Measurements from ENCODE around the gene WWOX. TPM values are rescaled to one million over a fixed set of nuclear protein-coding genes. Genes with fewer than 3 reads are reported as not detected.

The WWOX gene
- total RNA-seq, 1 donor from 2014 or later = 16.1 TPM

DNA sequence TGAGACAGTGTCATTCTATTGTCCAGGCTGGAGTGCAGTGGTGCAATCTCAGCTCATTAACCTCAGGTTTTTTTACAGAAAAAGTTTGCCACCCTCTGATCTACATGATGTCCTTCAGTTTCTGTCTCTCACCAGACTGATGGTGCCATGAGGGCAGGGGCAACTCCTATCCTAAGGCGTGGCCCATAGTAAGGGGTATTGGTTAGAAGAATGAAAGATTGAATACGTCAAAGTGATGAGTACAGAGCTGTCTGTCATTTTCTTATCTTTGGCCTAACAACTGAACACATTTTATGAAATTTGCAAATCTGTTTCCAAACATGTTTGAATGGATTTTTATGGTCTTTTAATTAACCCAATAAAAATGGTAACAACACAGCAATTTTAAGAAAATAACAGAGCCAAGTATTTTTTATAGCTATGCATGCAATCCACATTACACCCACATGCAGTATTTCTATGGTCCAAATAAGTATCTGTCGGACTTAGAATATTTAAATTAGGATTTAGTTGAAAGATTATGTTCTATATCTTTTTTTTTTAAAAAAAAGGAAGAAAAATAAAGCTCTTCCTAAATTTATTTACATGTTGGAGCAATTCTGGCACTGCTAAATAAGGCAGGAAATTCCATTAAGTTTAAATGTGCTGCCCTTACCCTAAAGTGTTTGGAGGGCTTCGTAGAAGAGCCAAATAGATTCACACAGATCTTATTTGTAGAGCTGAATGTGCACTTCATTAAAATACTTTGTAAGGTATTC, 192.8 kb downstream of the WWOX start:
- Mint-ChIP-seq H3K9me3 (no peaks in the 10 kb centered on the region), H3K27me3 (no peaks in the 10 kb centered on the region), H3K4me3 (no peak overlapping the region), H3K4me1 (no peaks in the 10 kb centered on the region), H3K36me3 (ENCODE audit: low read depth) (no peaks in the 10 kb centered on the region), H3K27ac (no peak overlapping the region)
- DNase-seq = no peak
- intact Hi-C loops (cut with micrococcal nuclease) = no loop called here

DNA sequence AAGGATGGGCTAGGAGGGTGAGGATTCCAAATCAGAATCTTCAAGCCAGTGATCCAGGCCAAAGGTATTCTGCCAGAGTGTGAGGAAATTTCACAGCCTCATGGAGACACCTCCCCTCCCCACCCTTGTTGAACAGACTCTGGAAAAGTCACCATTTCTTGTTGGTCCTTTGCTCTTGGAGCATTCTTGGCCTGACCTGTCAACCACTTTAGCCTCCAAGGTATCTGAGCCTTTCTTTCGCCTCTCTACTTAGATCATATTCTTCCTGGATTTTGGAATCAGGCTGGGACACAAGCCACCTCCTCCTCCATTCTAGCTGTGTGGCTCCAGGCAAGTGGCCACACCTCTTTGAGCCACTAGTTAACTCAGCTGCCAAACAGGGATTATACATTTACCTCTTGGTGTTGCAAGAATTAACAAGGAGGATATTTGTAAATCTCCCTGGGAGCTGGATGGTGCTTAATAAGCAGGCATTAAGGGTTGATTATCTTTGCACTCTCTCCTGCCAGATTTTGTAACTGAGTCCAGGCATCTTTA, 193.5 kb downstream of the WWOX start:
- H3K9me3 Mint-ChIP-seq = no peaks in the 10 kb centered on the region
- no peaks in the 10 kb centered on the region for H3K36me3 Mint-ChIP-seq (ENCODE audit: low read depth)
- H3K27ac Mint-ChIP-seq = no peak overlapping the region
- H3K27me3 Mint-ChIP-seq = no peaks in the 10 kb centered on the region
- no peak for DNase-seq
- intact Hi-C loops (cut with micrococcal nuclease) = no loop called here
- H3K4me1 Mint-ChIP-seq = no peaks in the 10 kb centered on the region
- no peak overlapping the region for H3K4me3 Mint-ChIP-seq

- H3K36me3 Mint-ChIP-seq (ENCODE audit: low read depth) = no peaks in the 10 kb centered on the region
- no peak overlapping the region for H3K27ac Mint-ChIP-seq
- H3K4me3 Mint-ChIP-seq = no peak overlapping the region
- no peaks in the 10 kb centered on the region for H3K4me1 Mint-ChIP-seq
- no peak for DNase-seq
- no peaks in the 10 kb centered on the region for H3K27me3 Mint-ChIP-seq
- intact Hi-C loops (cut with micrococcal nuclease) = no loop called here
- no peaks in the 10 kb centered on the region for H3K9me3 Mint-ChIP-seq
Observed at GRCh38 chr16:78294538-78295225, 195.2 kb downstream of the WWOX start.

GRCh38 chr16:78297066-78297666, 197.7 kb downstream of the WWOX start:
- intact Hi-C loops (cut with micrococcal nuclease) = no loop called here
- Mint-ChIP-seq H3K9me3 (no peaks in the 10 kb centered on the region), H3K36me3 (ENCODE audit: low read depth) (no peaks in the 10 kb centered on the region), H3K27me3 (no peaks in the 10 kb centered on the region), H3K4me3 (no peak overlapping the region), H3K4me1 (no peaks in the 10 kb centered on the region), H3K27ac (no peak overlapping the region)
- no peak for DNase-seq

GRCh38 chr16:78298986-78299385, 199.5 kb downstream of the WWOX start:
- Mint-ChIP-seq H3K4me1 (no peaks in the 10 kb centered on the region), H3K27me3 (no peaks in the 10 kb centered on the region)
- intact Hi-C loops (cut with micrococcal nuclease) = no loop called here

GRCh38 chr16:78300469-78300868, 201.0 kb downstream of the WWOX start:
- no peak overlapping the region for H3K4me3 Mint-ChIP-seq
- no peak overlapping the region for H3K27ac Mint-ChIP-seq
- intact Hi-C loops (cut with micrococcal nuclease) = no loop called here
- H3K4me1 Mint-ChIP-seq = no peaks in the 10 kb centered on the region
- H3K27me3 Mint-ChIP-seq = no peaks in the 10 kb centered on the region
- H3K36me3 Mint-ChIP-seq (ENCODE audit: low read depth) = no peaks in the 10 kb centered on the region
- no peak for DNase-seq
- H3K9me3 Mint-ChIP-seq = no peaks in the 10 kb centered on the region

More at GRCh38 chr16:78298986-78299385, 199.5 kb downstream of the WWOX start:
- H3K27ac Mint-ChIP-seq = no peak overlapping the region
- H3K9me3 Mint-ChIP-seq = no peaks in the 10 kb centered on the region
- DNase-seq = no peak
- H3K4me3 Mint-ChIP-seq = no peak overlapping the region
- no peaks in the 10 kb centered on the region for H3K36me3 Mint-ChIP-seq (ENCODE audit: low read depth)

DNA sequence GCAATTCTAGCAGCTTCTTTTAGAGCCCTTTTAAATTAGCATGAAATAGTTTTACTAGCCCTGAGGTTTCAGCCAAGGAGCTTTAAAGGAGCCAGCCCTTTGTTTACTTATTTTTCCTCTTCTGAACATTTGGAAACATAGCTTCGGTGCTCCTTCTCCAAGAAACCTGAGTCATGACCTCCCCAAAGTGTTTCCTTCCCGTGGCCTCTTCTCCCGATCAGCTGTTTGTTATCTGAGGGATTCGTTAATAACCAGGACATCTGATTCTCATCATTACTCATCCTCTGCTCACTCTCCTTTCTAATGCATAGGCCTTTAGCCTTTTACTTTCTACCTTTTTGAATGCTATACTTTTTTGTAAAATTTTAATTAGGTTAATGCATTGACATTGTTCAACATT, 204.5 kb downstream of the WWOX start:
- H3K9me3 Mint-ChIP-seq = no peaks in the 10 kb centered on the region
- no peak for DNase-seq
- H3K27ac Mint-ChIP-seq = no peak overlapping the region
- intact Hi-C loops (cut with micrococcal nuclease) = no loop called here
- no peak overlapping the region for H3K4me3 Mint-ChIP-seq
- no peaks in the 10 kb centered on the region for H3K4me1 Mint-ChIP-seq
- H3K36me3 Mint-ChIP-seq (ENCODE audit: low read depth) = no peaks in the 10 kb centered on the region
- no peaks in the 10 kb centered on the region for H3K27me3 Mint-ChIP-seq

- Mint-ChIP-seq H3K9me3 (no peaks in the 10 kb centered on the region), H3K27me3 (no peaks in the 10 kb centered on the region), H3K4me1 (peaks cover 3% of the 10 kb centered on the region), H3K27ac (no peak overlapping the region), H3K4me3 (no peak overlapping the region), H3K36me3 (ENCODE audit: low read depth) (no peaks in the 10 kb centered on the region)
- DNase-seq = no peak
- intact Hi-C loops (cut with micrococcal nuclease) = no loop called here
Observed at GRCh38 chr16:78306361-78306760, 206.9 kb downstream of the WWOX start.

DNA sequence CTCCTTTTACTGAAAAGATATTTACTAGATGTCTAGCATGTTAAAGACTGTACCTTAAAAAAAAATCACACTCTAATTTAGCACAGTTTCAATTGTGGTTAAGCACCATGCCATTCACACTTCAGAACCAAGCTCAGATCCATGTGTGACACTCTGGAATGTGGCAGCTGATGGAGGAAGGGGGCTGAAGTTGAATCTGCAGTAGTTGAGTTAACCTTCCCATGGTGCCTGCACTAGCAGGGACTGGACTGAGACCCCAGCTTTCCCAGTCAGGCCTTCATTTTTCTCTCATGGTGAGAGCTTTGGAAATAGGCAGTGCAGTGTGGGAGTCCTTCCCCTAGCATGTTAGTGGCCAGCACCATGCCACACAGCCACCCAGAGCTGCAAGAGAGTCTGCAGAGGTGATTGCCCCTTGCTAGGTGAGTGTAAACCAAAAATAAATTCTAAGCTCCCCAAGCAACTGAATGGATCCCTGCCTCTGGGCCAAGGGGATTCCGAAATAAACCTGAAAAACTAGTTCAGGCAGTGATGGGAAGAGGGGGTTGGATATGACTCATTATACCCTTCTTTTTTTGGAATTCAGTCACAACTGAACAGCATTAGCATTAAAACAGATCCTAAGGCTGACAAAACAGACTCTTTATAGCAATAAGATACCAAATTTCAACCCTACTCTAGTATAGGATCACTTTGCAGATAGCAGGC, 208.5 kb downstream of the WWOX start:
- Mint-ChIP-seq H3K27ac (no peak overlapping the region), H3K9me3 (no peaks in the 10 kb centered on the region), H3K36me3 (ENCODE audit: low read depth) (no peaks in the 10 kb centered on the region), H3K4me3 (no peak overlapping the region), H3K4me1 (peaks cover 3% of the 10 kb centered on the region), H3K27me3 (no peaks in the 10 kb centered on the region)
- intact Hi-C loops (cut with micrococcal nuclease) = no loop called here
- DNase-seq = no peak

DNA sequence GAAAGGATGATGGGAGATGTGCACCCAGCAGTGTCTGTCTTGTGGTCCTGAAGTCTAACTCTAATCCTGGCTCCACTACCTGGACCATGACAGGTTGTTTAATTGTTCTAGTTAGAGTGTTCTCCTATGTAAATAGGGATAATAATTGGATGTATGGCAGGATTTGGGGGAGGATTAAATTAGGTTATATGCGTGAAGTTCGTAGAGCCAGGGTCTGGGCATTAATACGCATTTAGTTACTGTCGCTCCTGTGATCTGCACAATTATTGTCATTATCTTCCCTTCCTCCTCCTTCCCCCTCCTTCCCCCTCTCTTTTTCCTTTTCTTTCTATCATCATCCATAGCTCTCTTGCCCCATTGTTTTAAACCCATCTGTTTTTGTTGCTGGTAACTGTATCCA, 210.3 kb downstream of the WWOX start:
- Mint-ChIP-seq H3K9me3 (no peaks in the 10 kb centered on the region), H3K4me1 (peaks cover 3% of the 10 kb centered on the region), H3K27me3 (no peaks in the 10 kb centered on the region), H3K27ac (no peak overlapping the region), H3K4me3 (no peak overlapping the region), H3K36me3 (ENCODE audit: low read depth) (no peaks in the 10 kb centered on the region)
- intact Hi-C loops (cut with micrococcal nuclease) = no loop called here
- DNase-seq = no peak

DNA sequence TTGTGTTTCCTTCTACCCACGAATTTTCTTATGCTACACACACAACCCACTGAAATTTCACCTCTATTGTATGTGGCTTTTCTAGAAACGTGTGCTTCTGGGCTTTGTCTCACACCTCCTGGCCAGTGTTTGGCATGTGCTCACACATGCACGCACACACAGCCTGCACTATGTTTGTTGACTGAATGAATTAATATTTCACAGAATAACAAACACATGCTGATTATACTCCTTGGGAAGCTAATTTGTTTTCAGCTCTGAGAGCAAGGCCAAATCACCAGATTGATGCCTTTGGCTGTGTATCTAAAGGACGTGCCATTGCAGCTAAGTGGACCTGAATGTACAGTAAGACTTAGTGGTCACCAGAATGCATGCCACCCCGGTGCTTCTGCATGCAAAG, 210.7 kb downstream of the WWOX start:
- Mint-ChIP-seq H3K36me3 (ENCODE audit: low read depth) (no peaks in the 10 kb centered on the region), H3K9me3 (no peaks in the 10 kb centered on the region), H3K4me3 (no peak overlapping the region), H3K27me3 (no peaks in the 10 kb centered on the region), H3K27ac (no peak overlapping the region), H3K4me1 (peaks cover 3% of the 10 kb centered on the region)
- intact Hi-C loops (cut with micrococcal nuclease) = no loop called here
- DNase-seq = no peak

GRCh38 chr16:78310990-78311561, 211.6 kb downstream of the WWOX start:
- Mint-ChIP-seq H3K36me3 (ENCODE audit: low read depth) (no peaks in the 10 kb centered on the region), H3K4me3 (no peak overlapping the region), H3K27ac (no peak overlapping the region), H3K4me1 (peaks cover 3% of the 10 kb centered on the region), H3K27me3 (no peaks in the 10 kb centered on the region), H3K9me3 (no peaks in the 10 kb centered on the region)
- DNase-seq = no peak
- intact Hi-C loops (cut with micrococcal nuclease) = no loop called here

GRCh38 chr16:78311831-78312230, 212.4 kb downstream of the WWOX start:
- H3K4me3 Mint-ChIP-seq = no peak overlapping the region
- H3K9me3 Mint-ChIP-seq = no peaks in the 10 kb centered on the region
- intact Hi-C loops (cut with micrococcal nuclease) = no loop called here
- H3K36me3 Mint-ChIP-seq (ENCODE audit: low read depth) = no peaks in the 10 kb centered on the region
- no peaks in the 10 kb centered on the region for H3K27me3 Mint-ChIP-seq
- H3K27ac Mint-ChIP-seq = no peak overlapping the region
- peaks cover 3% of the 10 kb centered on the region for H3K4me1 Mint-ChIP-seq
- DNase-seq = no peak
